Measurements from ENCODE around the gene LCE1D. TPM values are rescaled to one million over a fixed set of nuclear protein-coding genes. Genes with fewer than 3 reads are reported as not detected.

The LCE1D gene
- total RNA-seq, 2 donors from 2014 or later: not detected

GRCh38 chr1:152776361-152776760 is 20.2 kb upstream of the LCE1D start:
- no peak for DNase-seq
- no peaks in the 10 kb centered on the region for H3K9me3 ChIP-seq (ENCODE audit: control insufficient read depth, low read length, poor library complexity, severe bottlenecking)
- Mint-ChIP-seq H3K36me3 (ENCODE audit: low read depth) (no peaks in the 10 kb centered on the region), H3K4me3 (no peak overlapping the region), H3K4me1 (no peaks in the 10 kb centered on the region), H3K27me3 (peaks cover 51% of the 10 kb centered on the region), H3K27ac (no peak overlapping the region)
- ATAC-seq: no peak

DNA sequence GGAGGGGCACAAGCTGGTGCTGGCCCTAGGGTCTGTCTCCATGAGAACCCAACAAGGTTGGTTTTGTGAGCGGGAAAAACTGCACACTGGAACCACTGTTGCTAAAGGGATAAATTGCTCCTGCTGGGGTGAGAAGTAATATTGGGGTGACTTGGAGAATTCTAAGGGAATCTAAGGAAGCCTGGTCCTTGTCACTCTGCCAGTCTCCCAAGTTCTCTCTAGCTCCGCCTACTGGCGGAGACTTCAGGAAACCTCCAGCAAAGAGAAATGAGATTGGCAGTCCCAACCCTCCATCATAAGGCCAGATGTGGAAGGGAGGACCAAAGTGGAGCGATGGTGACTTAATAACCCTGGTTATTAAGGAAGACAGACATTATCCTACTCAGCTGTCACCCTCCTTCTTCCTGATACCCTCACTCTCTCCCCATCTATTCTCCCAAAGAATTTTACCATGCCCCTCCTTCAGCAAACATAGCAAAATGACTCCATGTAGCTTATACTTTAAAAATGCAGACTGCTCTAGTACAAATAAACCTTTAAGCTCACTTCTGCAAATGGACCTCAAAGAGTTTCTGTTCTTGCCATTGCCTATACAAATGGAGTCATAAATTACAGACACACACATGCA is 18.9 kb upstream of the LCE1D start:
- H3K4me3 Mint-ChIP-seq: no peak overlapping the region
- H3K27ac Mint-ChIP-seq: no peak overlapping the region
- H3K36me3 Mint-ChIP-seq (ENCODE audit: low read depth): no peaks in the 10 kb centered on the region
- H3K9me3 ChIP-seq (ENCODE audit: control insufficient read depth, low read length, poor library complexity, severe bottlenecking): no peaks in the 10 kb centered on the region
- ATAC-seq (no peak), DNase-seq (no peak)
- no peaks in the 10 kb centered on the region for H3K4me1 Mint-ChIP-seq
- H3K27me3 Mint-ChIP-seq: peaks cover 51% of the 10 kb centered on the region

- ATAC-seq (no peak), DNase-seq (no peak)
- no peak overlapping the region for H3K27ac Mint-ChIP-seq
- peaks cover 5% of the 10 kb centered on the region for H3K36me3 Mint-ChIP-seq (ENCODE audit: low read depth)
- H3K4me3 Mint-ChIP-seq: no peak overlapping the region
- H3K27me3 Mint-ChIP-seq: peaks cover 76% of the 10 kb centered on the region
- peaks cover 2% of the 10 kb centered on the region for H3K4me1 Mint-ChIP-seq
- H3K9me3 ChIP-seq (ENCODE audit: control insufficient read depth, low read length, poor library complexity, severe bottlenecking): no peaks in the 10 kb centered on the region
Measured at GRCh38 chr1:152783095-152783494, 13.4 kb upstream of the LCE1D start.

- DNase-seq: no peak
- no peak within 1 kb of the TSS for H3K4me3 Mint-ChIP-seq
- H3K36me3 Mint-ChIP-seq (ENCODE audit: low read depth): peaks cover 6% of the 10 kb centered on the region
- H3K9me3 ChIP-seq (ENCODE audit: control insufficient read depth, low read length, poor library complexity, severe bottlenecking): no peaks in the 10 kb centered on the region
- peaks cover 73% of the 10 kb centered on the region for H3K27me3 Mint-ChIP-seq
- ATAC-seq: no peak
- peaks cover 2% of the 10 kb centered on the region for H3K4me1 Mint-ChIP-seq
- H3K27ac Mint-ChIP-seq: no peak within 1 kb of the TSS
Measured at GRCh38 chr1:152786077-152786476, 10.4 kb upstream of the LCE1D start, which contains the start of gene LCE1E. TSS of gene LCE1E (plus strand) at chr1:152786257. CDS start at chr1:152787300, 1,043 bp downstream.

DNA sequence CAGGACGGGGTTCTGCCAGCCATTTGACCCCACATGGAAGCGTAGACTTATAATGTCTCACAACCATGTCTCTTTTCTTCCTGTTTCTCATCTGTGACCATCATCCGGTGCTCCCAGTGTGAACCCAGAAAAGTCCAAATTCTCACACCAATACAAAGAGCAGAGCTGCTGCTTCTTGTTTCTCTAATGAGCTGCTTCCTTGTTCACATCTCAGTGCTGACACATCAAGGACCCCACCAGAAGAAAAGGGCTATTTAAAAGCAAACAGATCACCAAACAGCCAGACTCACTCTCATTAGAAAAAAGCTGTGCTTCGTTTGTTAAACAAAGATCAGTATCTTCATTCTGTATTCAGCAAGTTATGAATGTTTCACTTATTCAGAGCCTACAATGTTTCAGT is 835 bp upstream of the LCE1D start:
- peaks cover 8% of the 10 kb centered on the region for H3K4me1 Mint-ChIP-seq
- H3K36me3 Mint-ChIP-seq (ENCODE audit: low read depth): peaks cover 3% of the 10 kb centered on the region
- ATAC-seq (no peak), DNase-seq (no peak)
- no peak overlapping the region for H3K27ac Mint-ChIP-seq
- peaks cover 55% of the 10 kb centered on the region for H3K27me3 Mint-ChIP-seq
- H3K4me3 Mint-ChIP-seq: no peak overlapping the region
- no peaks in the 10 kb centered on the region for H3K9me3 ChIP-seq (ENCODE audit: control insufficient read depth, low read length, poor library complexity, severe bottlenecking)

- Mint-ChIP-seq H3K4me3 (no peak overlapping the region), H3K27me3 (peaks cover 67% of the 10 kb centered on the region), H3K36me3 (ENCODE audit: low read depth) (peaks cover 5% of the 10 kb centered on the region), H3K4me1 (peaks cover 4% of the 10 kb centered on the region), H3K27ac (no peak overlapping the region)
- no peak for ATAC-seq
- DNase-seq: no peak
- no peaks in the 10 kb centered on the region for H3K9me3 ChIP-seq (ENCODE audit: control insufficient read depth, low read length, poor library complexity, severe bottlenecking)
Measured at GRCh38 chr1:152801333-152801732, 4.8 kb downstream of the LCE1D start.

DNA sequence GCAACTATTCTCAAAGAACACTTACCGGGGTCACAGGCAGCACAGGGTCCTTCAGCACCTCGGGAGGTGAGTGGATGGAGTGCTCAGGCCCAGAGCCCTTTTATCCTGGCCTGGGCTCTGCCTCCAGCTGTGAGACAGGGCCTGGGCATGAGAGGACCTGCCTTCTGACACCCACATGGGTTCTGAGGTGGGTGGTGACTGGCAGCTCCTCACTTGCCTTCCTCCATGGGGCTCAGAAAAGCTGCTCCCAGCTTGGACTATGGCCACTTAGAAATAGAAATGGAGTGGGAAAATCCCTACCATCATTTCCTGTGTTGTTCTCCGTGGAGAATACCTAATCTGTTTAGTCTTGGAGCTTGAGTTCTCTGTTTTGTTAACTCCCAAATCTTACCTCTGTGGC is 10.1 kb downstream of the LCE1D start, which contains the start of gene LCE1C:
LCE1C (minus strand) TSS at position 76 of the 400 bp plus-strand sequence. CDS start 1,173 bp downstream, outside the sequence.
- ATAC-seq (no peak), DNase-seq (no peak)
- Mint-ChIP-seq H3K36me3 (ENCODE audit: low read depth) (peaks cover 2% of the 10 kb centered on the region), H3K4me3 (no peak within 1 kb of the TSS), H3K27ac (no peak within 1 kb of the TSS), H3K4me1 (no peaks in the 10 kb centered on the region), H3K27me3 (peaks cover 62% of the 10 kb centered on the region)
- H3K9me3 ChIP-seq (ENCODE audit: control insufficient read depth, low read length, poor library complexity, severe bottlenecking): no peaks in the 10 kb centered on the region

DNA sequence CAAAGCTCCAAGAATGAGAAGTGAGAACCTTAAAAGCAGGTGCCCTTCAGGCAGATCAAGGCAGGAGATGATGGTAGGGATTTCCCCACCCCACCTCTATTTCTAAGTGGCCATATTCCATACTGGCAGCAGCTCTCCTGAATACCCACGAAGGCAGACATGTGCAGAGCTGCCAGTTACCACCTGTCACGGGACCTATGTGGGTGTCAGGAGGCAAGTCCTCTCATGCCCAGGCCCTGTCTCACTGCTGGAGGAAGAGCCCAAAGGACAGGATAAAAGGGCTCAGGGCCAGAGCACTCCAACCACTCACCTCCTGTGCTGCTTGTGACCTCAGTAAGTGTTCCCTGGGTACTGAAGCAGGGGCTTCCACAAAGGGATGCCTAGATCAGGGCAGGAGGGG is 14.5 kb downstream of the LCE1D start:
- Mint-ChIP-seq H3K27me3 (peaks cover 53% of the 10 kb centered on the region), H3K4me1 (no peaks in the 10 kb centered on the region), H3K27ac (no peak overlapping the region), H3K36me3 (ENCODE audit: low read depth) (no peaks in the 10 kb centered on the region), H3K4me3 (no peak overlapping the region)
- H3K9me3 ChIP-seq (ENCODE audit: control insufficient read depth, low read length, poor library complexity, severe bottlenecking): no peaks in the 10 kb centered on the region
- ATAC-seq: no peak
- DNase-seq: no peak

DNA sequence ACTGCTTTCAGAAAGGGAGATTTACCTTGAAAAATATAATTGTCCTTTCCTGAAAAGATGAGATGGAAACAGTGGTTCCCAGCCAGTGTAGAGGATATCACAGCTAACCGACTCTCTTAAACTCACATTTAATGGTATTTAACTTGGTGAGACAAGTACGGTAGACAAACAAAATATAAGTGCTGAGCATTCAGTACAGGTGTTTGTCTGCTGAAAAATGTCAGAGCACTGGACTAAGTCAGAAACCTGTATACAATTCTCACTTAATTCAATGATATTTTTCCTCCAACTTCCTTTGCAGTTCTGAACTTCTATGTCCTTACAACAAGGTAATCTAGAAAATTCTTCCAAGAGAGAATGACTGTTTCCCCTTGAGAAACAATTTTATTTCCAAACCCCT is 15.2 kb downstream of the LCE1D start, which contains the start of gene LCE1B:
LCE1B (plus strand) TSS at position 301 of the 400 bp plus-strand sequence. CDS start 476 bp downstream, outside the sequence.
- ATAC-seq: no peak
- H3K27ac Mint-ChIP-seq: no peak within 1 kb of the TSS
- no peak for DNase-seq
- H3K27me3 Mint-ChIP-seq: peaks cover 52% of the 10 kb centered on the region
- no peak within 1 kb of the TSS for H3K4me3 Mint-ChIP-seq
- no peaks in the 10 kb centered on the region for H3K4me1 Mint-ChIP-seq
- no peaks in the 10 kb centered on the region for H3K36me3 Mint-ChIP-seq (ENCODE audit: low read depth)
- H3K9me3 ChIP-seq (ENCODE audit: control insufficient read depth, low read length, poor library complexity, severe bottlenecking): no peaks in the 10 kb centered on the region

DNA sequence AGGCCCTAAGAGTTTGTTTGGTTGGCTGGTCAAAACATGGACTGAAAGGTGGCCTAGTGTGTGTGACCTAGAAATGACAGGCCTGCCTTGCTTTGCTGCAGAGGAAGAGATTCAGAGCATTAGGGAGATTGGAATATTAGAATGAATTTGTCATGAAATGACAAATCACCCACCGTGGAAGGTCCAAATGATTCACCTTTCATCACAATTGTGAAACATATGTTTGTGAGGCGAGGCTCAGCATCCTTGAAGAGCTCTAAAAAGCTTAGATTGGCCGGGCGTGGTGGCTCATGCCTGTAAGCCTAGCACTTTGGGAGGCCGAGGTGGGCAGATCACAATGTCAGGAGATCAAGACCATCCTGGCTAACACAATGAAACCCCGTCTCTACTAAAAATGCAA is 20.8 kb downstream of the LCE1D start:
- no peak overlapping the region for H3K27ac Mint-ChIP-seq
- no peak for ATAC-seq
- H3K9me3 ChIP-seq (ENCODE audit: control insufficient read depth, low read length, poor library complexity, severe bottlenecking): no peaks in the 10 kb centered on the region
- H3K4me1 Mint-ChIP-seq: no peaks in the 10 kb centered on the region
- H3K36me3 Mint-ChIP-seq (ENCODE audit: low read depth): no peaks in the 10 kb centered on the region
- peaks cover 43% of the 10 kb centered on the region for H3K27me3 Mint-ChIP-seq
- DNase-seq: no peak
- no peak overlapping the region for H3K4me3 Mint-ChIP-seq

DNA sequence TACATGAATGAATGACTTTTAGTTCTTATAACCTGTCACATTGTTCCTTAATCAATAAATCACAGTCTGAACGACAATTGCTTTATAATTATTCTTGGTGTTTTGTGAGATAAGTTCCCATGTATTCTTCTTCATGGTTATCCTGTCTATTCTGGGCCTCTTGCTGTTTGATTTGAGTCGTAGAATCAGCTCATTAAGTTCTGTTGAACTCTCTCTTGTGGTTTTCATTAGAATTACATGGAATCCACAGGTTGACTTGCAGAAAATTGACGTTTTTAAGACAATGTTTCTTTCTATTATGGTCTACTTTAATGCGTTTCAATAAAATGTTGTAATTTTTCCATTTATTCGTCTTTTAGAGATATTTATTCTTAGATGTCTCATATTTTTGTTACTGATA is 26.8 kb downstream of the LCE1D start:
- no peaks in the 10 kb centered on the region for H3K9me3 ChIP-seq (ENCODE audit: control insufficient read depth, low read length, poor library complexity, severe bottlenecking)
- H3K36me3 Mint-ChIP-seq (ENCODE audit: low read depth): peaks cover 3% of the 10 kb centered on the region
- no peak for ATAC-seq
- no peak overlapping the region for H3K4me3 Mint-ChIP-seq
- no peak for DNase-seq
- H3K4me1 Mint-ChIP-seq: no peaks in the 10 kb centered on the region
- peaks cover 35% of the 10 kb centered on the region for H3K27me3 Mint-ChIP-seq
- no peak overlapping the region for H3K27ac Mint-ChIP-seq

DNA sequence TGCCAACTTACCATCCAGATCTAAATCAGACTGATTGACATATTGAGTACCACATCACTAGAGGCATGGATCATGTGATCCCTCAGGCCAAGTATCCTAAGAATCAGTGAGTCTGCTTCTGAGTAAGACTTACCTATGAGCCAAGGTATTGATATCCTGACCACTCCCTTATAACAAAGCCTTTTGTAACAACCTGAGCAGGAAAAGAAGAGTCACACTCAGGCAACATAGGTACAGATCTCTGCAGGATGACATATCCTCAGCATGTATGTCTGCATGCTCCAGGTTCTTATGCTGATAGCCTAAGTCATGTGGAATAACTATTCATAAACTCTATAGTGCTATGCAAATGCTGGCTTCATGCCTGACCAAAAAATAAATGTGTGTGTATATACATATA is 28.4 kb downstream of the LCE1D start:
- H3K27me3 Mint-ChIP-seq: peaks cover 45% of the 10 kb centered on the region
- H3K36me3 Mint-ChIP-seq (ENCODE audit: low read depth): peaks cover 5% of the 10 kb centered on the region
- no peak overlapping the region for H3K4me3 Mint-ChIP-seq
- H3K9me3 ChIP-seq (ENCODE audit: control insufficient read depth, low read length, poor library complexity, severe bottlenecking): no peaks in the 10 kb centered on the region
- H3K4me1 Mint-ChIP-seq: no peaks in the 10 kb centered on the region
- ATAC-seq (no peak), DNase-seq (no peak)
- no peak overlapping the region for H3K27ac Mint-ChIP-seq

GRCh38 chr1:152827173-152827572 is 30.7 kb downstream of the LCE1D start, which contains the start of gene LCE1A:
TSS of gene LCE1A (plus strand) at chr1:152827473. CDS start at chr1:152827473, 0 bp downstream.
- DNase-seq (no peak), ATAC-seq (no peak)
- Mint-ChIP-seq H3K36me3 (ENCODE audit: low read depth) (peaks cover 5% of the 10 kb centered on the region), H3K4me1 (no peaks in the 10 kb centered on the region), H3K27me3 (peaks cover 51% of the 10 kb centered on the region), H3K4me3 (no peak within 1 kb of the TSS), H3K27ac (no peak within 1 kb of the TSS)
- H3K9me3 ChIP-seq (ENCODE audit: control insufficient read depth, low read length, poor library complexity, severe bottlenecking): no peaks in the 10 kb centered on the region

- no peaks in the 10 kb centered on the region for H3K4me1 Mint-ChIP-seq
- H3K27ac Mint-ChIP-seq: no peak overlapping the region
- H3K36me3 Mint-ChIP-seq (ENCODE audit: low read depth): no peaks in the 10 kb centered on the region
- DNase-seq (no peak), ATAC-seq (no peak)
- H3K4me3 Mint-ChIP-seq: no peak overlapping the region
- no peaks in the 10 kb centered on the region for H3K9me3 ChIP-seq (ENCODE audit: control insufficient read depth, low read length, poor library complexity, severe bottlenecking)
- peaks cover 20% of the 10 kb centered on the region for H3K27me3 Mint-ChIP-seq
Measured at GRCh38 chr1:152836870-152837269, 40.3 kb downstream of the LCE1D start.

Measured in T-helper 17 cell (primary cell).